Glomerular visceral epithelial cell (primary cell): ENCODE data around the gene NOSIP.
"Not testable (repeated sequence)": the region's sequence is repeated elsewhere in the genome, so short reads cannot be mapped to it uniquely, and the experiment has no call there.

Experiments used
- DNase-seq: peaks from one replicate; pipeline ENCODE4 v3.0.0-alpha.2; 2016; ENCODE audit errors: extremely low spot score

Gene NOSIP, protein sequence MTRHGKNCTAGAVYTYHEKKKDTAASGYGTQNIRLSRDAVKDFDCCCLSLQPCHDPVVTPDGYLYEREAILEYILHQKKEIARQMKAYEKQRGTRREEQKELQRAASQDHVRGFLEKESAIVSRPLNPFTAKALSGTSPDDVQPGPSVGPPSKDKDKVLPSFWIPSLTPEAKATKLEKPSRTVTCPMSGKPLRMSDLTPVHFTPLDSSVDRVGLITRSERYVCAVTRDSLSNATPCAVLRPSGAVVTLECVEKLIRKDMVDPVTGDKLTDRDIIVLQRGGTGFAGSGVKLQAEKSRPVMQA

GRCh38 chr19:49580264-49581006, at the start of gene NOSIP:
Gene NOSIP, minus strand, starts transcription at chr19:49580556. Its CDS starts 19,865 bp downstream, at chr19:49560691.
- peak; percentile 97 for DNase-seq

DNA sequence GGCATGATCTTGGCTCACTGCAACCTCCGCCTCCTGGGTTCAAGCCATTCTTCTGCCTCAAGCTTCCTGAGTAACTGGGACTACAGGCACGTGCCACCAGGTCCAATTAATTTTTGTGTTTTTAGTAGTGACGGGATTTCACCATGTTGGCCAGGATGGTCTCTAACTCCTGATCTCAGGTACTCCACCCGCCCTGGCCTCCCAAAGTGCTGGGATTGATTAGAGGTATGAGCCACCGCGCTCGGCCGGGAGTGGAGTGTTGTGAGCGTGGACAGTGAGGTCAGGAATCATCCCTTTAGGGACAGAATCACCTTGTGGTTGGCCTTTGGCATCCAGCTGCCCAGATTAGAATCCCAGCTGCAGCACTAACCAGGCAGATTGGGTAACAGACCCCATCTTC, 49.3 kb upstream of the NOSIP start:
- DNase-seq = no peak

DNA sequence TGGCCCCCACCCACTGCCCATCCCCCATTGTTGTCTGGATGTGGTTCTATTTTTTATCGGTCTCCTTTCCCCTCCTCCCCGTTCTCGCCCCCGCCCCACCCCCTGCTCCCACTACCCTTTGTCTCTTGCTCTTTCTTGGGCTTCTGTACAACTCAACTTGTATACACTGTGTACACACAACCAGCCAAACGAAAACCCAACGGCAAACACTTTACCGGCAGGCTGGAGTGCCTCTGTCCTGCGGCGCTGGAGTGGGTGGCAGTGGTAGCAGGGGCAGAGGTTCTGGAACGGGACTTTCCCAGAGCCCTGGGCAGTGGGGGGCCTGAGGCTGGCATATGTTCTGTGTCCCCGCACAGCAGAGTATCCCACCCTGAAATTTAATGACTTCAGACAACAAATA, 45.9 kb upstream of the NOSIP start:
- DNase-seq = no peak

DNA sequence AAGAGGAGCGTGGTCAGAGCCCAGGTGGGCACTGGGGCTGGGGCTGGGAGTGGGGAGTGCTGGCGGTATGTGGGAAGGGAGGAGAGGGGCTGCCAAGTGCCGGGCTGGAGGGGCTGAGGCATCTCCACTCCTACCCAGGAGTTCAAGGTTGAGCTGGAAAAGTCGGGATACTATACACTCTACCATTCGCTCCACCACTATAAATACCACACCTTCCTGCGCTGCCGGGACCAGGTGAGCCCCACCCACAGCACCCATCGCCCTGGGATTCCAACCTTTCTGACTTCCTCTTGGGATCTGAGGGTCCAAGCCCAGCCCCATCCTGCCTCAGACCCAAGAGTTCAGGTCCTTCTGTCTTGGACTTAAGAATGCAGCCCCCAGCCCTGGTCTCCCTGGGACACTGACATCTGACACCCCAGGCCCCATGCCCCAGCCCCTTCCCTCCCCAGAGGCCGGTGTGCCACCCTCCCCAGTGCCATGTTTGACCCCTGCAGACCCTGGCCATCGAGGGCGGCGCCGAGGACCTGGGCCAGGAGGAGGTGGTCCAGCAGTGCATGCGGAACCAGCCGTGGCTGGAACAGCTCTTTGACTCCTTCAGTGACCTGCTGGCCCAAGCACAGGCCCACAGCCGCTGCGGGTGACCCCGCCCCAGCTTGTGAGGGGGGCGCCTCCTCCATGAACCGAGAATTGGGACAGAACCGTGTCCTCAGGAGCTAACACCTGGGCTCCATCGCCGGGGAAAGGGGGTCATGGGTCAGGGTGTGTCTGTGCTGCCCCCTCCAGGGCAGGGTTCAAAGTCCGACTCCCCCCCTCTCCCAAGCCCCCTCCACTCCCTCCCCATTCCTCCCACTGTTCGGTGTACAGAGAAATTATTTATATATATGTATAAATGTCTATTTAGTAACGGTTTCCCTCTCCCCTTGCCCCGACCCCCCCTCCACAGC, 44.9 kb upstream of the NOSIP start:
- no peak for DNase-seq

- not testable (repeated sequence) for DNase-seq
Observed at GRCh38 chr19:49617860-49618259, 37.5 kb upstream of the NOSIP start.

DNA sequence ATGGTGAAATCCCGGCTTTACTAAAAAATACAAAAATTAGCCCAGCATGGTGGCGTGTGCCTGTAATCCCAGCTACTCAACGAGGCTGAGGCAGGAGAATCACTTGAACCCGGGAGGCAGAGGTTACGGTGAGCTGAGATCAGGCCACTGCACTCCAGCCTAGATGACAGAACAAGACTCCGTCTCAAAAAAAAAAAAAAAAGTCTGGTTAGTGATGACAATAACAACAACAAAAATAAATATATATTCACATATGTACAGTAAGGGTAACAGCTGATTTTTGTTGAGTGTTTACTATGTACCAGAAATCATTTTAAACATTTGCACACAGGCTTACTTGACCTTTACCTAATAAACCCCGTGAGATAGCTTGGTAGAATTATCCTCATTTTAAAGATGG, 36.6 kb upstream of the NOSIP start:
- no peak for DNase-seq

DNA sequence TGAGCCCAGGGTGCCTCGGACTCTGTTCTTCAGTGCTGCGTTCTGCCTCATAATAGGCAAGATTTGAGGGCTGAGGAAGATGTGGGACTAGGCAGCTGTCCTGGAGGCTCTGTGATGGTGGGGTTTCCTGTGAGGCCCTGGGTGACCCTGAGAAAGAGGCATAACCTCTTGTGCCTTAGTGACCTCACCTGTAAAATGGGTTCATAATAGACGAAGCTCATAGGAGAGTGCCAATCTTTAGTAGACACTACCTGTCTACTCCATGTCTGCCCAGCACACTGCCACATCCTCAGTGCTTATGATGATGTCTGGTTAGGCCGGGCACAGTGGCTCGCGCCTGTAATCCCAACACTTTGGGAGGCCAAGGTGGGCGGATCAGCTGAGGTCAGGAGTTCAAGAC, 36.2 kb upstream of the NOSIP start:
- DNase-seq = no peak

DNA sequence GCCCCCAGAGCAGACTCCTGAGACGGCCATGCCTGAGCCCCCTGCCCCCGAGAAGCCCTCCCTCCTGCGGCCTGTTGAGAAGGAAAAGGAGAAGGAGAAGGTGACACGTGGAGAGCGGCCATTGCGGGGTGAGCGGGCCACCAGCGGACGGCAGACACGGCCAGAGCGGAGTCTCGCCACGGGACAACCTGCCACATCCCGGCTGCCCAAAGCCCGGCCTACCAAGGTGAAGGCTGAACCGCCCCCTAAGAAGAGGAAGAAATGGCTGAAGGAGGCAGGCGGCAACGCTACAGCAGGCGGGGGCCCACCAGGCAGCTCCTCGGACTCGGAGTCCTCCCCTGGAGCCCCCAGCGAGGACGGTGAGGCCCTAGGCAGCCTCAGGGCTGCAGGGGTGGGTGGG, 35.5 kb upstream of the NOSIP start:
- no peak for DNase-seq

GRCh38 chr19:49614096-49614833, 33.9 kb upstream of the NOSIP start:
- DNase-seq = peak; percentile 60

GRCh38 chr19:49613374-49613773, 33.0 kb upstream of the NOSIP start:
- DNase-seq = peak; percentile 33

DNA sequence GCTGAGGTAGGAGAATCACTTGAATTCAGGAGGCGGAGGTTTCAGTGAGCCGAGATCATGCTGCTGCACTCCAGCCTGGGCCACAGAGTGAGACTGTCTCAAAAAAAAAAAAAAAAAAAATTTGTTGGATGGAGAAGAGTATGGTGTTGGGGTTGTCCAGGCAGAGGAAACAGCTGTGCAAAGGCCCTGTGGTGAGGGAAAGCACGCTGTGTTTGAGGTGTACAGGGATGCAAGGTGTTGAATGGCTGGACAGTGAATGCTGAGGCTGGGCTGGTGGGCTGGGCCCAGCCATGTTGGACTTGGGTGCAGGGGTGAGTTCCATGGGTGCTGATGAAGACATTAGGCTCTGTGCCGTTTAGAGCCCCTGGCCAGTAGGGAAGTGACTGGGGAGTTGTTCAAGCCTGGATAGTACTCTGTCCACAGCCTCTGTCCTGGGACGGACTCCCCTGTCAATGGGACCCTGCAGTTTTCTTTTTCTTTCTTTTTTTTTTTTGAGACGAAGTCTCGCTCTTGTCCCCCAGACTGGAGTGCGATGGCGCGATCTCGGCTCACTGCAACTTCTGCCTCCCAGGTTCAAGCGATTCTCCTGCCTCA, 29.2 kb upstream of the NOSIP start:
- DNase-seq = no peak

DNA sequence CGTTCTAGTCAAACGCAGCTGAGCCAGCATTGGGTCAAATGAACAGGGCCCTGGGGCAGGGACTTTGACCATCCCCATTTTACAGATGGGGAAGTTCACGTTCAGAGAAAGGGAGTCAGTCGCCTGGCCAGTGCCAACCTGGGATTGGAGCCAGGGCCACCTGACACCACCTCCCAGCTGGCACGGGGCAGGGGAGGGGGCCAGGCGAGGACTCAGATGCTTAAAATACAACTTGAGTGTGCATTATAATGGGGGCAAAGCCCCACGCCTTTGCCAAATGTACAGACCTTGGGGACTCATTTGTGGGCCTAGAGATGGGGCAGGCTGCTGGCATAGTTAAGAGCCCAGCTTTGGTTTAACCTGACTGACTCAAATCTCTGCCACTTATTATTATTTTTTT, 25.2 kb upstream of the NOSIP start:
- DNase-seq = no peak

DNA sequence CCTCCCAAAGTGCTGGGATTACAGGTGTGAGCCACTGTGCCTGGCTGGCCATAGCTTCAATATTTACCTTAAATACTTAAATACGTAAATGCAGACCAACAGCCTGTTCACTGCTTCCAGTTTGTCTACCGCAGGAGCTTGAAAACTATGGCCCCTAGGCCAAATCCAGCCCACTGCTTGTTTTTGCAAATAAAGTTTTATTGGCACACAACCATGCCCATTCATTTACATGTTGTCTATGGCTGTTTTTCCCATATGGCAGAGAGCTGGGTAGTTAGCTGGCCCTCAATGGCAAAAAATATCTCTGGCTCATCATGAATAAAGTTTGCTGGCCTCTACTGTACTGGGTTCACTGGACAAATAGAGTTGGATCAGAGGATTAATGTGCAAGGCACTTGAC, 22.4 kb upstream of the NOSIP start:
- DNase-seq = no peak

DNA sequence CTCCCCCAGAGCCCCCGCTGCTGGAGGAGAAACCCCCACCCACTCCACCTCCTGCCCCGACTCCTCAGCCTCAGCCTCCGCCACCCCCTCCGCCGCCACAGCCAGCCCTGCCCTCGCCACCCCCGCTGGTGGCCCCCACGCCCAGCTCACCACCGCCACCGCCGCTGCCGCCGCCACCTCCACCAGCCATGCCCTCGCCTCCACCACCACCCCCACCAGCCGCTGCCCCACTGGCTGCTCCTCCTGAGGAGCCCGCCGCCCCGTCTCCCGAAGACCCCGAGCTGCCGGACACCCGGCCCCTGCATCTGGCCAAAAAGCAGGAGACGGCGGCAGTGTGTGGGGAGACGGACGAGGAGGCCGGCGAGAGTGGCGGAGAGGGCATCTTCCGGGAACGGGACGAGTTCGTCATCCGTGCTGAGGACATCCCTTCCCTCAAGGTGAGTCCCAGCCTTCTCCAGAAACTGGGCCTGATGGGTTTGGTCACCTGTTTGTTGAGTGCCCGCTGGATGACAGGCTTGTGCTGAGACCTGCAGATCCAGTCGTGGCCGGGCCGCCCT, 21.2 kb upstream of the NOSIP start:
- no peak for DNase-seq

- no peak for DNase-seq
Observed at GRCh38 chr19:49599378-49600295, 19.3 kb upstream of the NOSIP start.

DNA sequence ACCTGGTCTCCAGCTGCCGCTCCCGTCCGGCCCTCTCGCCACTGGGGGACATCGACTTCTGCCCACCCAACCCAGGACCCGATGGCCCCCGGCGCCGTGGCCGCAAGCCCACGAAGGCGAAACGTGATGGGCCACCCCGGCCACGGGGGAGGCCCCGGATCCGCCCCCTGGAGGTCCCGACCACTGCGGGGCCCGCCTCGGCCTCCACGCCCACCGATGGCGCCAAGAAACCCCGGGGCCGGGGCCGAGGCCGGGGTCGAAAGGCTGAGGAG, 17.3 kb upstream of the NOSIP start:
- no peak for DNase-seq

- DNase-seq = no peak
Observed at GRCh38 chr19:49596954-49597702, 16.8 kb upstream of the NOSIP start.

DNA sequence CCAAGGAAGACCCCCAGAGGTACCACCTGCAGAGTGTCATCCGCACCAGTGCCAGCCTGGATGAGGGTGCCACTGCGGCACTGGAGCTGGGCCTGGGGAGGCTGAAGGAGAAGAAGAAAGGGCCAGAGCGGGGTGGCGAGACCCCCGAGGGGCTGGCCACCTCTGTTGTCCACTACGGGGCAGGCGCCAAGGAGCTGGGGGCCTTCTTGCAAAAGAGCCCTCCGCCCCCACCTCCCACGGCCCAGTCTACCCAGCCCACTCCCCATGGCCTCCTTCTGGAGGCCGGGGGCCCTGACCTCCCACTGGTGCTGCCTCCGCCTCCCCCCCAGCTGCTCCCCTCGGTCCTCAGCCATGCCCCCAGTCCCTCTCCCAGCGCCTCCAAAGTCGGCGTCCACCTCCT, 16.1 kb upstream of the NOSIP start:
- no peak for DNase-seq

DNA sequence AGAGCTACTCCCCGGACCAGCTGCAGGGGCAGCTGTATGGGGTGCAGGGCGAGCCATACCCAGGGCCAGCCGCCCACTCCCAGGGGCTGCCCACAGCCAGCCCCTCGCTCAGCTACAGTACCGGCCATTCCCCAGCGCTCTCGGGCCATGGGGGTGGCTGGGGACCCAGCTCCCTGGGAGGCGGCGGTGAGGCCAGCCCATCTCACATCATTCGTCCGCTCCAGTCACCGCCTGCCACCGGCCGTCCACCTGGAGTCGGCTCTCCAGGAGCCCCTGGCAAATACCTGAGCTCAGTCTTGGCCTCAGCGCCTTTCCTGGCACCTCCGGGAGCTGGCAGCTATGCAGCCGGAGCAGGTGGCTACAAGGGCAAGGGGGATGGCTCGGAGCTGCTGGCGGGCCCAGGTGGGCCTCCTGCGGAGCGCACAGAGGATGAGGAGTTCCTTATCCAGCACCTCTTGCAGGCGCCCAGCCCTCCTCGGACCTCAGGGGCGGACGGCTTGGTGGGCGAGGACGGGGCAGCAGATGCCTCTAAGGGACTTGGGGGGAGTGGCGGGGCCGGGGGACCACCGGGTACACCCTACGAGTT, 15.6 kb upstream of the NOSIP start:
- DNase-seq = no peak
